Measurements from ENCODE around the gene IFITM2.
"Not testable (repeated sequence)": the region's sequence is repeated elsewhere in the genome, so short reads cannot be mapped to it uniquely, and the experiment has no call there.

The IFITM2 gene

DNA sequence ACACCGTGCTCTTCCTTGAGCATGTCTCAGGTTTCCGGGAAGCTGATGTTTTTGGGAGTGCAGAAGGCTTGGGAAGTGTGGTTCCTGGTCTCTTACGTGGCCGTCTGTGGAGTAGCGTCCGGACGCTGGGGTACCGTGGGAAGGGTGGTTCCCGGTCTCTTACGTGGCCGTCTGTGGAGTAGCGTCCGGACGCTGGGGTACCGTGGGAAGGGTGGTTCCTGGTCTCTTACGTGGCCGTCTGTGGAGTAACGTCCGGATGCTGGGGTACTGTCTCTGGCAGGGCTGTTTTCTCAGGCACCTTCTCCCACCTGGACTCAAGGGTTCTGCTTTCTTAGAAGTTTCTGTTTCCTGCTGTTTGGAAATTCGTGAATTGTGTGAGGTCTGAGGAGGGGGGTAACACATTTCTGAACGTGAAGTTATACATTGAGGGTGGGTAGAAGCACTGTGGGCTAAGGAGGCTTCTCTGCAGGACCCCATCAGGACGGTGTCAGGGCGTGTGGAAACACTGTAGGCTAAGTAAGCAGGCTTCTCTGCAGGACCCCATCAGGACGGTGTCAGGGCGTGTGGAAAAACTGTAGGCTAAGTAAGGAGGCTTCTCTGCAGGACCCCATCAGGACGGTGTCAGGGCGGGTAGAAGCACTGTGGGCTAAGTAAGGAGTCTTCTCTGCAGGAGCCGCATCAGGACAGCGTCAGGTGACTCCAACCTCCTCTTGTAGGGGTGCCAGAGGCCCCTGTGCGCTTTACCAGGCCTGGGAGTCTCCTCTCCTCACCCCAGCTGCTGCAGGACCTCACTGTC lies 18.4 kb downstream of the IFITM2 start:
- no peak for DNase-seq (ENCODE audit: low read depth)

- DNase-seq (ENCODE audit: low read depth): no peak
These were observed 18.9 kb downstream of the IFITM2 start for GRCh38 chr11:326592-326841.

DNA sequence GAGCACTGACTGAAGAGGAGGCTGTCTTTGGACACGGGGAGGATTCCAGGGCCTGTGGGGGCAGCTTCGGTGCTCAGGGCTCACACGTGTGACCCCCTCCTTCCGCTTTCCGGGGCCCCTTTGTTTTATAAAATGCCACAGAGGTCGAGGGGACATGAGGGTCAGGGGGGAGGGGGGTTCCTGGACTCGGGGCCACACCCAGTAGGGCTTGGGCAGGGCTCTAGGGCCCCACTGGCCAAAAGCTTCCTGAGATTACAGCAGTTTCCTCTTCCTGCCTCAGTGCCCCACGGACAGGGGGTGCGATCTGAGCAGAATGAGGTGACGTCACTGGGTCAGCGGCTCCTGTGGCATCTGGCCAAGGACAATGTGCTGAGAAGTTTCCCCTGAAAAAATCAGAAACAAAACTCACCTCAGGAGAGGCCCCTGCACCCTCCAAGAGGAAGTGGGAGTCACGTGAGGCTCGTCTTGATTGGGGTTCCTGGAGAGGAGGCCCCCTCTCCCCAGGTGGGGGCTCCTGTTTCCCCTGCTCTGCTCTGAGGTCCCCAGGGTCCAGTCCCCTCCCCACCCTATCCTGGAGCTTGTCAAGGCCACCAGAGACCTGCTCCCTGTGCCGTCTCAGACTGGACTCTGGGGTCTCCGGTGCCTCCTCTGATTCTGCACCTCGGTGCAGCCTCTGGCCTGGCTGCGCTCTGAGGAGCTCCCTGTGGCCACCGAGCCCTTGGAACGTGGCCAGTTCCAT lies 19.4 kb downstream of the IFITM2 start:
- peak; percentile 38 for DNase-seq (ENCODE audit: low read depth)

GRCh38 chr11:327581-327923 lies 19.9 kb downstream of the IFITM2 start:
- DNase-seq (ENCODE audit: low read depth): no peak

- DNase-seq (ENCODE audit: low read depth): no peak
These were observed 20.4 kb downstream of the IFITM2 start for GRCh38 chr11:328012-328411.

DNA sequence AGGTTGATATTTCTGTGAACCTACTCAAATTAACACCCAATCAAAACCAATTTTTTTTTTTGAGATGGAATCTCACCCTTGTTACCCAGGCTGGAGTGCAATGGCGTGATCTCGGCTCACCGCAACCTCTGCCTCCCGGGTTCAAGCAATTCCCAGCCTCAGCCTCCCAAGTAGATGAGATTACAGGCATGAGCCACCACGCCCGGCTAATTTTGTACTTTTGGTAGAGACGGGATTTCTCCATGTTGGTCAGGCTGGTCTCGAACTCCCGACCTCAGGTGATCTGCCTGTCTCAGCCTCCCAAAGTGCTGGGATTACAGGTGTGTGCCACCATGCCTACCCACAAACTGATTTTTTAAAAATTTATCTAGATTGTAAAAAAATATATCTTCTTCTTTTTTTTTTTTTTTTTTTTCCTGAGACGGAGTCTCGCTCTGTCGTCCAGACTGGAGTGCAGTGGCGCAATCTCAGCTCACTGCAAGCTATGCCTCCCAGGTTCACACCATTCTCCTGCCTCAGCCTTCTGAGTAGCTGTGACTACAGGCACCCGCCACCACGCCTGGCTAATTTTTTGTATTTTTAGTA lies 21.0 kb downstream of the IFITM2 start:
- DNase-seq (ENCODE audit: low read depth): not testable (repeated sequence)

GRCh38 chr11:329886-330253 lies 22.3 kb downstream of the IFITM2 start:
- no peak for DNase-seq (ENCODE audit: low read depth)

GRCh38 chr11:330307-330693 lies 22.7 kb downstream of the IFITM2 start:
- no peak for DNase-seq (ENCODE audit: low read depth)

DNA sequence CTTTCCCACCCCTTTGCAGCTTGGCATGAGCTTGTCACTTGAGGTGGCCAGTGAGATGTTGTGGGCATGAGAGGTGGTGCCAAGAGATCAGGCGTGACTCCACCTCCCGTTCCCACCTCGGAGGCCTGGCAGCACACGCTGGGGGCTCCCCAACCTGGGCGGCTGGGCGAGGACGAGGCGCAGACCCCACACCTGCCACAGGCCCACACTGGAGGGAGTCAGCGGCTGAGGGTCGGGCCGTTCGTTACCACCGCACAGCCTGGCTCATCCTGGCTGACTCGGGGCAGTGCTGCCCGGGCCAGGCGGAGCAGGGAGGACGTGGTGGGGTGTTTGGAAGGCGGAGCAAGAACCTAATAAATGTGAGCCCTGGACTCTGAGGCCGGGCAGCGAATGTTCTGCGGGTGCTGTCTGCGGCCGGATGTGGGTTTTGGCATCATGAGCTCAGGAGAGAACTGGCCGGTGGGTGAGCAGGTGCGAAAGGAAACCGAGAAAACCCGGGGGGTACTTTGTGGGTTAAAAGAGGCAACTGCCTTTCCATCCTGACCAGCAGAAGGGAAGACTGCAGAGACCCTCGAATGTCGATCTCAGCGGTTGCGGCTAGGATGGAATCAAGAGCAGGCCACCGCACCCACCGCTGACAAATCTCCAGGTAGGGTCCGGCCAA lies 23.2 kb downstream of the IFITM2 start:
- DNase-seq (ENCODE audit: low read depth): no peak

DNA sequence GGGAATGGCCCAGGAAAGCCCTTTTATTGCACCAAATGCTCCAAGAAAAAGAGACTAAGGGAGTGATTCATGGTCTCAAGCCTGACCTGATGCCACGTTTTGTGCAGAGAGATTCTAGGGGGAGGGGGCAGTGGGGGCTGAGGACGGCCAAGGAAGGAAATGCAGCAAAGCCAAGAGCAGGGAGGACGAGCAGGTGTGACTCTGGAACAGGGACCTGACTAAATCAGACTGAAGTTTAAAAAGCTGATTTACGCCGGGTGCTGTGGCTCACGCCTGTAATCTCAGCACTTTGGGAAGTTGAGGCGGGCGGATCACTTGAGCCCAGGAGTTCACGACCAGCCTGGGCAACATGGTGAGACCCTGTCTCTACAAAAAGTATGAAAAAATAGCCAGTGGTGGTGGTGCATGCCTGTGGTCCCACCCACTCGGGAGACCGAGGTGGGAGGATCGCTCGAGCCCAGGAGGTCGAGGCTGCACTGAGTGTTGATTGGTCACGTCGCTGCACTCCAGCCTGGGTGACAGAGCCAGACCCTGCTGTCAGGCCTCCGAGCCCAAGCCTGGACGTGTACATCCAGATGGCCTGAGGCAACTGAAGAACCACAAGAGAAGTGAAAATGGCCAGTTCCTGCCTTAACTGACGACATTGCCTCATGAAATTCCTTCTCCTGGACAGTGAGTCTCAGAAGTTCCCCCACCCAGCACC lies 23.9 kb downstream of the IFITM2 start:
- DNase-seq (ENCODE audit: low read depth): no peak

DNA sequence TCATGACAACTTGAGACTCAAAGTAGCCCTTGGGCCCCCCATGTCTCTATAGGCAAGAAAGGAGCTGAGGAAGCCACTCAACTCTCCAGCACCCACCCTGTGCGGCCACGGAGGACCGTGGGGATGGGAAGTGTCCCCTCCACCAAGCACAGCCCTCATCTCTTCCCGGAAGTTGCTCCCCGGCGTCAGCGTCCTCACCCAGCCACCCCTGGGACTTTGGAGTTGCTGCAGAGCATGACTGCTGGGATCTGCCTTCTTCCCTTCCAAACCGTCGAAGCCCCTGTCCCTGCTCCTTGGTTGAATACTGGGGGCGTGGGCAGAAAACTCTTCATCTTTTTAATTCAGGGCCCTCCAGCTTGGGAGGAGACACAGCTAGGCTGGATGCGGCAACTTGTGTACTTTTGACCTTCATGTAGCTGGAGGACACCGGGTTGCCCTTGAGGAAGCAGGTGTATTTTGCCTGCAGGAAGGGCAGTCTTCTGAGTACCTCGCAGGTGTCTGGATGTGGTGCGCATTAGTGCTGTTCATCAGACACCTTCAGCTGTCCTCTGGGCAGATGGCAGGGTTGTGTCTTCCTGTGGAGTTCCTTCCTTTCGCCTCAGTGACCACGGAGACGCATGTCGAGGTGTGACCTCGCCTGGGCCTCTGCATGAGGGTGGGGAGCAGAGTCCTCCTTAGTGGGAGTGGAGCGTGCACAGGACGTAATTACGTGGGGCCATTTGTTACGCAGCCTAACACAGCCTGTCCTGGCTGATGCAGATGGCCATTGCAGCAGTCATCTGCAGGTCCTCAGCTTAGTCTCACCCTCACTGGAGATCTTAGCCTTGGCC lies 25.2 kb downstream of the IFITM2 start:
- DNase-seq (ENCODE audit: low read depth): no peak

- not testable (repeated sequence) for DNase-seq (ENCODE audit: low read depth)
These were observed 26.1 kb downstream of the IFITM2 start for GRCh38 chr11:333616-334263.

- no peak for DNase-seq (ENCODE audit: low read depth)
These were observed 26.8 kb downstream of the IFITM2 start for GRCh38 chr11:334264-334994.

GRCh38 chr11:335779-336658 lies 28.4 kb downstream of the IFITM2 start:
- DNase-seq (ENCODE audit: low read depth): no peak

- DNase-seq (ENCODE audit: low read depth): no peak
These were observed 29.1 kb downstream of the IFITM2 start for GRCh38 chr11:336659-337198.

DNA sequence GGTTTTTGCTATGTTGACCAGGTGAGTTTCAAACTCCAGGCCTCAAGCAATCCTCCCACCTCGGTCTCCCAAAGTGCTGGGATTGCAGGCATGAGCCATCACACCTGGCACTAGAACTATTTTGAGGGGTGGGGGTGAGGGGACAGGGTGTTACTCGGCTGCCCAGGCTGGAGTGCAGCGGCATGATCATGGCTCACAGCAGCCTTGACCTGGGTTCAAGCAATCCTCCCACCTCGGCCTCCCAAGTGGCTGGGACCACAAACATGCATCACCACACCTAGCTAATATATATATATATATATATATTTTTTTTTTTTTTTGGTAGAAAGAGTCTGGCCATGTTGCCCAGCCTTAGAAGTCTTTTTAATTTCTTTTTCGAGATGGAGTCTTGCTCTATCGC lies 30.1 kb downstream of the IFITM2 start:
- DNase-seq (ENCODE audit: low read depth): no peak

DNA sequence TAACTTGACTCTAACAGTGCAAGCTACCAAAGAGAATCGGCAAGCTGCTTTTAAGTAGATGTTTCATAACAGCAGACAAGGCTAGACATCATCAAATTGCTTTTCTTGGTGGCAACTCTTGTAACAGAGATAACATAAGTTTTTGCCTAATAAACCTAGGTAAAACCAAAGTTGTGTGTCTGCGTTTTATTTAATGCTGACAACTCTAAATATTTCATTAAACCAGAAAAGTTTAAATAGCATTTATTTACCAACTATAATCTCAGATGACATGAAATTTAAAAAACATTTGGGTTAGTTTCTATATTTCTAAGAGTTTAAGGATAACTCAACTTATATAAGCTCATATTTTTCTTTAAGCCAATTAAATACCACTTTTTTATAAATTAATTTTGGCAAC lies 32.3 kb downstream of the IFITM2 start:
- DNase-seq (ENCODE audit: low read depth): no peak

- DNase-seq (ENCODE audit: low read depth): no peak
These were observed 33.2 kb downstream of the IFITM2 start for GRCh38 chr11:340539-341512.
